Endothelial cell (in vitro differentiated cells): ENCODE data around the gene BTG2. TPM values are rescaled to one million over a fixed set of nuclear protein-coding genes. Genes with fewer than 3 reads are reported as not detected.
A peak's percentile ranks its signal among the peaks of the same experiment; 100 is the strongest.

ENCODE experiments used
- DNase-seq: peaks from one replicate; pipeline ENCODE4 v3.0.0; 2021; ENCODE audit warnings: low spot score
- H3K27ac Mint-ChIP-seq: one replicate; pipeline ENCODE4 v1.8.0; 2021; ENCODE audit warnings: mixed read lengths, inconsistent platforms; ENCODE audit not compliant: unreplicated experiment
- H3K27me3 Mint-ChIP-seq: one replicate; pipeline ENCODE4 v1.8.0; 2021; ENCODE audit warnings: mild to moderate bottlenecking, moderate library complexity, mixed read lengths, inconsistent platforms; ENCODE audit not compliant: unreplicated experiment
- H3K36me3 Mint-ChIP-seq: one replicate; pipeline ENCODE4 v1.8.0; 2021; ENCODE audit warnings: mild to moderate bottlenecking, low read depth, mixed read lengths, inconsistent platforms; ENCODE audit not compliant: unreplicated experiment
- H3K4me1 Mint-ChIP-seq: one replicate; pipeline ENCODE4 v1.8.0; 2021; ENCODE audit warnings: mild to moderate bottlenecking, mixed read lengths, inconsistent platforms; ENCODE audit not compliant: unreplicated experiment
- H3K4me3 Mint-ChIP-seq: one replicate; pipeline ENCODE4 v1.8.0; 2021; ENCODE audit warnings: mild to moderate bottlenecking, mixed read lengths, inconsistent platforms; ENCODE audit not compliant: unreplicated experiment
- H3K9me3 Mint-ChIP-seq: one replicate; pipeline ENCODE4 v1.8.0; 2021; ENCODE audit warnings: mixed read lengths, inconsistent platforms; ENCODE audit not compliant: unreplicated experiment
- total RNA-seq: library from RNA; stranded (reverse); fragmentation: NEBNext Ultra II Directional; extraction: Animal tissue kit (Norgen Biotek cat#: 25700); gene quantifications from one replicate; pipeline ENCODE4 v1.2.1, GENCODE V29; 2021; ENCODE audit not compliant: unreplicated experiment
- TF ChIP-seq, protein P1 (sequence below): fragments of 200-600 bp; sonication (generic); IDR thresholded peaks from one replicate; pipeline ENCODE4 v1.5.0; 2021; ENCODE audit warnings: antibody characterized with exemption; ENCODE audit not compliant: unreplicated experiment

The BTG2 gene
- total RNA-seq, 1 donor from 2014 or later = 80.0 TPM

- Mint-ChIP-seq H3K4me1 (peaks cover 3% of the 10 kb centered on the region), H3K4me3 (no peak overlapping the region), H3K36me3 (no peaks in the 10 kb centered on the region), H3K27me3 (peaks cover 7% of the 10 kb centered on the region), H3K9me3 (no peaks in the 10 kb centered on the region), H3K27ac (no peak overlapping the region)
- no peak for DNase-seq
- TF ChIP-seq, protein P1, sequence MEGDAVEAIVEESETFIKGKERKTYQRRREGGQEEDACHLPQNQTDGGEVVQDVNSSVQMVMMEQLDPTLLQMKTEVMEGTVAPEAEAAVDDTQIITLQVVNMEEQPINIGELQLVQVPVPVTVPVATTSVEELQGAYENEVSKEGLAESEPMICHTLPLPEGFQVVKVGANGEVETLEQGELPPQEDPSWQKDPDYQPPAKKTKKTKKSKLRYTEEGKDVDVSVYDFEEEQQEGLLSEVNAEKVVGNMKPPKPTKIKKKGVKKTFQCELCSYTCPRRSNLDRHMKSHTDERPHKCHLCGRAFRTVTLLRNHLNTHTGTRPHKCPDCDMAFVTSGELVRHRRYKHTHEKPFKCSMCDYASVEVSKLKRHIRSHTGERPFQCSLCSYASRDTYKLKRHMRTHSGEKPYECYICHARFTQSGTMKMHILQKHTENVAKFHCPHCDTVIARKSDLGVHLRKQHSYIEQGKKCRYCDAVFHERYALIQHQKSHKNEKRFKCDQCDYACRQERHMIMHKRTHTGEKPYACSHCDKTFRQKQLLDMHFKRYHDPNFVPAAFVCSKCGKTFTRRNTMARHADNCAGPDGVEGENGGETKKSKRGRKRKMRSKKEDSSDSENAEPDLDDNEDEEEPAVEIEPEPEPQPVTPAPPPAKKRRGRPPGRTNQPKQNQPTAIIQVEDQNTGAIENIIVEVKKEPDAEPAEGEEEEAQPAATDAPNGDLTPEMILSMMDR = no peak
Measured at GRCh38 chr1:203271018-203271743, 34.1 kb upstream of the BTG2 start.

DNA sequence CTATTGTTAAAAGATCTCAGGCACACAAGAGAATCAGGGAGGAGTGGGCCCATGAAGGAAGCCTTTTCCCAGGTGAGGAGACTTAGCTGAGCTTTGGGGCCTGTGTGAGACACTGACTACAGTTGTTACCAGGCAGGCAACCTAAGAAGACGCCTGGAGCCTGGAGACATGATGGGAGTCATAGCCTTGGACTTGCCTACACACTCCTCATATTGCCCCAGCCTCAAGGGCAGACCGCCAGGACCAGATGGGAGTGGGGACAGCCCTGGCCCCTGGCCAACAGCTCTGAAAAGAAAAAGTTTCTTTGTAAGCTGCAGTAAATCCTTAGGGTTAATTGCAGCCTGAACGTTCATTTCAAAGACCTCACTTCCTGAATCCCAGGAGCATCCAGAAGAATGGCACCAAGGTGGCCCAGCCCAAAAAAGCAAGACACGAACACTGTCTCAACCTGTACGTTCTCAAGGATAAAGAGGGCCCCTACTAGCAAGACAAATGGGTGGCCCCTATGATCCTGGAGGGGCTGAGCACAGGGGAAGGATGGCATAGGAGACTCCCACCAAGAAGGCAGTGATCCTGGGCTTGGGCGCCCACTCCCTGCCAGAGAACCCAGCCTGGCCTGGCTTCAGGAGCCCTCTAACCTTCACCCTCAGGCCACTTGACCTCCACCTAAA is 33.2 kb upstream of the BTG2 start:
- Mint-ChIP-seq H3K4me3 (no peak overlapping the region), H3K27me3 (peaks cover 7% of the 10 kb centered on the region), H3K4me1 (peaks cover 3% of the 10 kb centered on the region), H3K27ac (no peak overlapping the region), H3K36me3 (no peaks in the 10 kb centered on the region), H3K9me3 (no peaks in the 10 kb centered on the region)
- no peak for DNase-seq
- TF ChIP-seq, protein P1 = no peak

DNA sequence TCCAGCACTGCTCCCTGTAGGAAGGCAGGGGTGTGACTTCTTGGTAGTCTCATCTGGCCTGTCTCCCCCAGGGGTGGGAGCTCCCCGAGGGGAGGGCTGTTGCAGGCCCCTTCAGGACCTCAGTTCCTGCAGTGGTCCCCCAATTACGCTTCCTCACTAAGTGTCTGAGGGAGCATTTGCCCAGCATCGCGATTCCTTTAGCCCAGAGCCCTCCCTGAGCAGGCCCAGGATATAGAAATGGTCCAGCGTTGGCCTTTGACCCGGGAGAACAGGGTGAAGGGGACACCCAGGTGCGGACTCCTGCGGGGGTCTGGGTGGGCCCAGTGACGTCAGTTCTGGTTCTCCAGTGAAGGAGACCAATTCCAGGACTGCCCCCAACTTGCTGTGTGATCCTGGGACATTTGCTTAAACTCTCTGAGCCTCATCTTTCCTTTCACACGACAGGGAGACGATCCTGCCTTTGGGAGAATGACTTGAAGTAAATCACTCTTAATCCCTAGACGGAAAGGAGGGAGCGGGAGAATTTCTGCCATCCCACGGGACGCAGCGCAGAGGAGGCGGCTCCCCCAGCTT is 32.6 kb upstream of the BTG2 start:
- no peaks in the 10 kb centered on the region for H3K36me3 Mint-ChIP-seq
- H3K4me1 Mint-ChIP-seq = peaks cover 3% of the 10 kb centered on the region
- no peaks in the 10 kb centered on the region for H3K9me3 Mint-ChIP-seq
- TF ChIP-seq, protein P1 = no peak
- H3K4me3 Mint-ChIP-seq = no peak overlapping the region
- H3K27ac Mint-ChIP-seq = no peak overlapping the region
- peaks cover 8% of the 10 kb centered on the region for H3K27me3 Mint-ChIP-seq
- DNase-seq = no peak

DNA sequence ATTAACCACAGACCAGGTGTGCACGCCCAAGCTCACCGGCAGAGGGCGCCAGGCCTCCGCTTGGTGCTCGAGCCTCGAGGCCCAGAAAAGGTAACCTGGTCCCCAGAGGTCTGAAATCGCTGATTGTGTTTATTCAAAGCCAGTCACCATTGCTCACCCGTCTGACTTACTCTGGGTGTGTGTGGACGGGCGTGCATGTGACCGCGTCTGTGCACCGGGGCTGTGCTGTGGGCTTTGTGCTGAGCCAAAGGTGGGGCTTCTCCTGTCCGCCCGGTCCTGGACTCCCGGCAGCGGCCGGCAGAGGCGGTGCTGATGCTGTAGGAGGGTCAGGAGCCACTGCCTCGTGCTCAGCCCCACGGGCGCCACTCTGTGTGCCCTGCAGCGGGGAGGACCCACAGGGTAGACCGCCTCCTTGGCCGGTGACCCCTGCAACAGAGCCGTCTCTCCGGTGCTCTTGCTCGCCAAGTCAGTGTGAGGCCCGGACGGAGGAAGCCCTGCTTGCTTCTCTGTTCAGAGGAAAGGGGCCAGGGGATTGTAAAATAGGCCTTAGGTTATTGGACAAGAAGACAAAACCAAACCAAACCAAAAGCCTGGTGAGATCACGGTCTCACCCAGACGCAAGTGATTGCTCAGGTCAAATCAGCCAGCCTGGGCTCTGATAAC is 32.0 kb upstream of the BTG2 start:
- peak; percentile 88 for DNase-seq
- Mint-ChIP-seq H3K4me3 (no peak overlapping the region), H3K4me1 (peaks cover 7% of the 10 kb centered on the region), H3K27ac (no peak overlapping the region), H3K27me3 (peaks cover 8% of the 10 kb centered on the region), H3K9me3 (no peaks in the 10 kb centered on the region), H3K36me3 (no peaks in the 10 kb centered on the region)
- TF ChIP-seq, protein P1 = peak; percentile 99
